H9 (cell line): ENCODE results near the gene SYMPK. TPM values are rescaled to one million over a fixed set of nuclear protein-coding genes. Genes with fewer than 3 reads are reported as not detected.

Experiments
- DNase-seq: peaks from one replicate; pipeline ENCODE4 v3.0.0-alpha.2; 2017
- H2AFZ ChIP-seq: one replicate; pipeline ENCODE4 v1.6.1; 2013; ENCODE audit warnings: mild to moderate bottlenecking, low read length, control low read depth, moderate library complexity
- H2AK5ac ChIP-seq: 2 replicates; pipeline ENCODE4 v1.6.1; 2013; ENCODE audit warnings: low read length, control low read depth, mixed read lengths; ENCODE audit not compliant: insufficient read length
- H2BK120ac ChIP-seq: one replicate; pipeline ENCODE4 v1.6.1; 2013; ENCODE audit warnings: low read depth, mild to moderate bottlenecking, low read length, control low read depth, inconsistent platforms; ENCODE audit not compliant: poor library complexity, severe bottlenecking
- H2BK12ac ChIP-seq: 2 replicates; pipeline ENCODE4 v1.6.1; 2013; ENCODE audit warnings: low read length, control low read depth, mixed read lengths, low read depth; ENCODE audit not compliant: insufficient read length
- H2BK15ac ChIP-seq: 2 replicates; pipeline ENCODE4 v1.6.1; 2013; ENCODE audit warnings: low read depth, low read length, control low read depth
- H2BK20ac ChIP-seq: one replicate; pipeline ENCODE4 v1.6.1; 2013; ENCODE audit warnings: low read depth, mild to moderate bottlenecking, low read length, control low read depth, inconsistent platforms; ENCODE audit not compliant: poor library complexity, severe bottlenecking
- H2BK5ac ChIP-seq: 2 replicates; pipeline ENCODE4 v1.6.1; 2013; ENCODE audit warnings: low read length, control low read depth, mixed read lengths; ENCODE audit not compliant: insufficient read length
- H3K14ac ChIP-seq: 2 replicates; pipeline ENCODE4 v1.6.1; 2013; ENCODE audit warnings: low read length, control low read depth; ENCODE audit not compliant: insufficient read depth
- H3K18ac ChIP-seq: 2 replicates; pipeline ENCODE4 v1.6.1; 2013; ENCODE audit warnings: low read depth, mild to moderate bottlenecking, mixed read lengths, low read length, control low read depth; ENCODE audit not compliant: insufficient read length
- H3K23ac ChIP-seq: 2 replicates; pipeline ENCODE4 v1.6.1; 2013; ENCODE audit warnings: low read length, control low read depth, mixed read lengths, low read depth; ENCODE audit not compliant: insufficient read length
- H3K23me2 ChIP-seq: 2 replicates; pipeline ENCODE4 v1.6.1; 2013; ENCODE audit warnings: low read depth, mild to moderate bottlenecking, mixed read lengths, low read length, control low read depth; ENCODE audit not compliant: insufficient read length, poor library complexity, severe bottlenecking
- H3K27ac ChIP-seq: 2 replicates; pipeline ENCODE4 v1.5.1; 2013; ENCODE audit warnings: low read length, control low read depth, mixed read lengths, low read depth; ENCODE audit not compliant: insufficient read length
- H3K27me3 ChIP-seq: 2 replicates; pipeline ENCODE4 v1.6.1; 2013; ENCODE audit warnings: low read length, control low read depth, inconsistent platforms; ENCODE audit not compliant: insufficient read depth
- H3K4ac ChIP-seq: 2 replicates; pipeline ENCODE4 v1.6.1; 2013; ENCODE audit warnings: low read depth, mild to moderate bottlenecking, control low read depth, inconsistent platforms, low read length, moderate library complexity
- H3K4me1 ChIP-seq: 2 replicates; pipeline ENCODE4 v1.6.1; 2013; ENCODE audit warnings: low read length, control low read depth, inconsistent platforms; ENCODE audit not compliant: insufficient read depth
- H3K4me2 ChIP-seq: 2 replicates; pipeline ENCODE4 v1.6.1; 2013; ENCODE audit warnings: low read length, control low read depth, mixed read lengths; ENCODE audit not compliant: insufficient read length, insufficient read depth
- H3K56ac ChIP-seq: 2 replicates; pipeline ENCODE4 v1.6.1; 2013; ENCODE audit warnings: low read depth, mild to moderate bottlenecking, mixed read lengths, low read length, control low read depth; ENCODE audit not compliant: insufficient read length
- H3K79me1 ChIP-seq: 2 replicates; pipeline ENCODE4 v1.6.1; 2013; ENCODE audit warnings: low read depth, mild to moderate bottlenecking, moderate library complexity, low read length, control low read depth, inconsistent platforms; ENCODE audit not compliant: insufficient read depth, poor library complexity, severe bottlenecking
- H3K79me2 ChIP-seq: 2 replicates; pipeline ENCODE4 v1.6.1; 2013; ENCODE audit warnings: low read length, control low read depth, inconsistent platforms; ENCODE audit not compliant: insufficient read depth
- H3K9ac ChIP-seq: 2 replicates; pipeline ENCODE4 v1.6.1; 2013; ENCODE audit warnings: low read length, control low read depth, mixed read lengths; ENCODE audit not compliant: insufficient read length; ENCODE audit errors: extremely low read depth
- H3K9me3 ChIP-seq: one replicate; pipeline ENCODE4 v1.6.1; 2013; ENCODE audit warnings: low read depth, low read length, inconsistent platforms; ENCODE audit not compliant: control insufficient read depth
- H3T11ph ChIP-seq: one replicate; pipeline ENCODE4 v1.6.1; 2013; ENCODE audit warnings: mild to moderate bottlenecking, low read length, control low read depth, inconsistent platforms
- H4K20me1 ChIP-seq: one replicate; pipeline ENCODE4 v1.6.1; 2013; ENCODE audit not compliant: control insufficient read depth, insufficient read length, insufficient read depth
- H4K5ac ChIP-seq: 2 replicates; pipeline ENCODE4 v1.6.1; 2013; ENCODE audit warnings: low read depth, mild to moderate bottlenecking, mixed read lengths, low read length, control low read depth; ENCODE audit not compliant: insufficient read length
- H4K8ac ChIP-seq: replicated peaks from 2 replicates; pipeline ENCODE4 v1.6.1; 2013; ENCODE audit warnings: low read length, control low read depth, mixed read lengths, low read depth; ENCODE audit not compliant: insufficient read length
- H4K91ac ChIP-seq: 2 replicates; pipeline ENCODE4 v1.6.1; 2013; ENCODE audit warnings: low read depth, mild to moderate bottlenecking, moderate library complexity, mixed read lengths, low read length, control low read depth; ENCODE audit not compliant: insufficient read length
- H3K27ac Mint-ChIP-seq, 3 experiments: 2 replicates in 2 of 3; 3 replicates in 1 of 3; pipeline ENCODE4 v1.8.0; 2020 to 2021; ENCODE audit warnings: mixed read lengths in 3 of 3, mild to moderate bottlenecking in 1 of 3, moderate library complexity in 1 of 3
- H3K27me3 Mint-ChIP-seq: 2 replicates; pipeline ENCODE4 v1.8.0; 2021; ENCODE audit warnings: low read depth, mild to moderate bottlenecking, moderate library complexity, mixed read lengths
- H3K36me3 Mint-ChIP-seq, 3 experiments: 2 replicates in 2 of 3; 3 replicates in 1 of 3; pipeline ENCODE4 v1.8.0; 2020 to 2021; ENCODE audit warnings: low read depth in 3 of 3, mixed read lengths in 3 of 3; ENCODE audit not compliant: insufficient read depth in 1 of 3
- H3K4me1 Mint-ChIP-seq, 2 experiments: 2 replicates each; pipeline ENCODE4 v1.8.0; 2020; ENCODE audit warnings: mixed read lengths in 2 of 2
- H3K4me3 Mint-ChIP-seq, 2 experiments: 2 replicates in 1 of 2; 3 replicates in 1 of 2; pipeline ENCODE4 v1.8.0; 2020 to 2021; ENCODE audit warnings: mild to moderate bottlenecking in 2 of 2, mixed read lengths in 2 of 2, moderate library complexity in 1 of 2
- H3K9me3 Mint-ChIP-seq, 2 experiments: 2 replicates in 1 of 2; 3 replicates in 1 of 2; pipeline ENCODE4 v1.8.0; 2020; ENCODE audit warnings: mild to moderate bottlenecking in 2 of 2, mixed read lengths in 2 of 2, moderate library complexity in 1 of 2
- WGBS: extraction: QIAGEN DNeasy Blood & Tissue Kit; methylation state at CpG from one replicate; pipeline ENCODE4 v1.1.7; 2013; ENCODE audit warnings: missing lambda C conversion rate, low lambda C conversion rate, mixed read lengths; ENCODE audit not compliant: insufficient read length; ENCODE audit errors: extremely low coverage; 5-methylcytosine and 5-hydroxymethylcytosine counted together
- total RNA-seq: library from RNA; stranded (reverse); gene quantifications from 2 replicates; pipeline ENCODE4 v1.2.1, GENCODE V29; 2021
- TF ChIP-seq, protein P1 (sequence below): fragments of 200-600 bp; sonication (generic); conservative IDR thresholded peaks from 3 replicates; pipeline ENCODE4 v1.8.0; 2021; ENCODE audit warnings: antibody characterized with exemption, mild to moderate bottlenecking

Gene SYMPK
- total RNA-seq, 1 experiment from 2014 or later: 104 TPM

- TF ChIP-seq, protein P1, sequence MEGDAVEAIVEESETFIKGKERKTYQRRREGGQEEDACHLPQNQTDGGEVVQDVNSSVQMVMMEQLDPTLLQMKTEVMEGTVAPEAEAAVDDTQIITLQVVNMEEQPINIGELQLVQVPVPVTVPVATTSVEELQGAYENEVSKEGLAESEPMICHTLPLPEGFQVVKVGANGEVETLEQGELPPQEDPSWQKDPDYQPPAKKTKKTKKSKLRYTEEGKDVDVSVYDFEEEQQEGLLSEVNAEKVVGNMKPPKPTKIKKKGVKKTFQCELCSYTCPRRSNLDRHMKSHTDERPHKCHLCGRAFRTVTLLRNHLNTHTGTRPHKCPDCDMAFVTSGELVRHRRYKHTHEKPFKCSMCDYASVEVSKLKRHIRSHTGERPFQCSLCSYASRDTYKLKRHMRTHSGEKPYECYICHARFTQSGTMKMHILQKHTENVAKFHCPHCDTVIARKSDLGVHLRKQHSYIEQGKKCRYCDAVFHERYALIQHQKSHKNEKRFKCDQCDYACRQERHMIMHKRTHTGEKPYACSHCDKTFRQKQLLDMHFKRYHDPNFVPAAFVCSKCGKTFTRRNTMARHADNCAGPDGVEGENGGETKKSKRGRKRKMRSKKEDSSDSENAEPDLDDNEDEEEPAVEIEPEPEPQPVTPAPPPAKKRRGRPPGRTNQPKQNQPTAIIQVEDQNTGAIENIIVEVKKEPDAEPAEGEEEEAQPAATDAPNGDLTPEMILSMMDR: no peak
- Mint-ChIP-seq H3K4me3 (no peak overlapping the region), H3K27me3 (no peaks in the 10 kb centered on the region), H3K9me3 (no peaks in the 10 kb centered on the region), H3K4me1 (peaks cover 5 to 13% of the 10 kb centered on the region in 2 experiments; a peak in 3 of 4 replicates), H3K36me3 (peaks cover 5 to 12% (median 8%) of the 10 kb centered on the region in 3 experiments; a peak in 5 of 7 replicates), H3K27ac (no peak overlapping the region)
- no peak overlapping the region for H4K91ac ChIP-seq
- H3K27me3 ChIP-seq: no peaks in the 10 kb centered on the region
- DNase-seq: no peak
- WGBS: no CpG with 5 or more reads among the region's 17 CpGs
- H3T11ph ChIP-seq: no peak overlapping the region
- H3K23me2 ChIP-seq: no peaks in the 10 kb centered on the region
- H4K20me1 ChIP-seq: no peaks in the 10 kb centered on the region
- no peak overlapping the region for H3K56ac ChIP-seq
- H2BK20ac ChIP-seq: no peak overlapping the region
- no peak overlapping the region for H3K4me2 ChIP-seq
- H2BK5ac ChIP-seq: no peak overlapping the region
- H3K23ac ChIP-seq: no peak overlapping the region
- H3K14ac ChIP-seq: no peak overlapping the region
- no peak overlapping the region for H2BK15ac ChIP-seq
- no peak overlapping the region for H3K18ac ChIP-seq
- H2AK5ac ChIP-seq: no peak overlapping the region
- H2BK120ac ChIP-seq: no peak overlapping the region
- no peaks in the 10 kb centered on the region for H3K79me1 ChIP-seq
- no peaks in the 10 kb centered on the region for H3K9me3 ChIP-seq
- no peak overlapping the region for H2AFZ ChIP-seq
- no peak overlapping the region for H3K4ac ChIP-seq
- no peak overlapping the region for H3K9ac ChIP-seq
- H3K4me1 ChIP-seq: no peaks in the 10 kb centered on the region
- no peak overlapping the region for H4K8ac ChIP-seq
- no peak overlapping the region for H3K27ac ChIP-seq
- no peak overlapping the region for H4K5ac ChIP-seq
- H2BK12ac ChIP-seq: no peak overlapping the region
- no peaks in the 10 kb centered on the region for H3K79me2 ChIP-seq
Measured at GRCh38 chr19:45890877-45891276, 27.9 kb upstream of the SYMPK start.
